CD14-positive monocyte (primary cell): ENCODE measurements around the gene CRADD. TPM values are rescaled to one million over a fixed set of nuclear protein-coding genes. Genes with fewer than 3 reads are reported as not detected.

ENCODE experiments used
- DNase-seq, 3 donors: peaks; one replicate each; pipeline ENCODE4 v3.0.0-alpha.2; 2011 to 2022
- H2AFZ ChIP-seq: 2 replicates; pipeline ENCODE4 v1.6.0; 2012; ENCODE audit warnings: mild to moderate bottlenecking, low read depth, low read length, inconsistent platforms; ENCODE audit not compliant: insufficient read depth, poor library complexity, severe bottlenecking
- H3K27ac ChIP-seq, 2 donors: 1 replicate in 1 of 2; 2 replicates in 1 of 2; pipeline ENCODE4 v1.5.1; 2012 to 2013; ENCODE audit warnings: low read length in 2 of 2, control low read depth in 1 of 2, inconsistent platforms in 1 of 2, low read depth in 1 of 2, mild to moderate bottlenecking in 1 of 2
- H3K27me3 ChIP-seq, 2 donors: one replicate each; pipeline versions ENCODE4 v1.6.0 to v1.6.1; 2011 to 2013; ENCODE audit warnings: low read length in 2 of 2; ENCODE audit not compliant: control insufficient read depth in 2 of 2, insufficient read depth in 2 of 2
- H3K36me3 ChIP-seq, 2 donors: replicated peaks in 1 of 2; 1 replicate in 1 of 2; 2 replicates in 1 of 2; pipeline versions ENCODE4 v1.5.1 to v1.6.1; 2012 to 2013; ENCODE audit warnings: low read length in 2 of 2, control low read depth in 1 of 2, inconsistent platforms in 1 of 2, mild to moderate bottlenecking in 1 of 2; ENCODE audit not compliant: insufficient read depth in 2 of 2, control insufficient read depth in 1 of 2
- H3K4me1 ChIP-seq, 2 donors: 1 replicate in 1 of 2; 2 replicates in 1 of 2; pipeline versions ENCODE4 v1.5.1 to v1.6.1; 2012 to 2013; ENCODE audit warnings: low read length in 2 of 2, control low read depth in 1 of 2, inconsistent platforms in 1 of 2, mild to moderate bottlenecking in 1 of 2, moderate library complexity in 1 of 2; ENCODE audit not compliant: insufficient read depth in 2 of 2, control insufficient read depth in 1 of 2
- H3K4me2 ChIP-seq: replicated peaks from 2 replicates; pipeline ENCODE3; 2012; ENCODE audit warnings: low read length, moderate library complexity, mild to moderate bottlenecking; ENCODE audit not compliant: poor library complexity, severe bottlenecking; ENCODE audit errors: extremely low read depth
- H3K4me3 ChIP-seq, 3 experiments: fragments of 200-600 bp in 1 of 3; sonication (generic) in 1 of 3; replicated peaks in 1 of 3; 1 replicate in 2 of 3; 2 replicates in 1 of 3; pipeline ENCODE4 v1.5.1; 2011 to 2013; ENCODE audit warnings: low read length in 3 of 3, mild to moderate bottlenecking in 3 of 3, control low read depth in 2 of 3, low read depth in 2 of 3, inconsistent platforms in 1 of 3, moderate library complexity in 1 of 3
- H3K79me2 ChIP-seq: 2 replicates; pipeline ENCODE4 v1.6.0; 2012; ENCODE audit warnings: mild to moderate bottlenecking, control low read depth, inconsistent platforms, low read length, moderate library complexity; ENCODE audit not compliant: insufficient read depth
- H3K9ac ChIP-seq: 2 replicates; pipeline ENCODE4 v1.6.0; 2017; ENCODE audit warnings: low read length, mild to moderate bottlenecking; ENCODE audit not compliant: insufficient read depth, poor library complexity, severe bottlenecking
- H3K9me3 ChIP-seq, 2 donors: replicated peaks in 1 of 2; 1 replicate in 1 of 2; 2 replicates in 1 of 2; pipeline versions ENCODE4 v1.5.1 to v1.6.1; 2012 to 2013; ENCODE audit warnings: low read length in 2 of 2, control low read depth in 1 of 2; ENCODE audit not compliant: control insufficient read depth in 1 of 2, insufficient read depth in 1 of 2
- H4K20me1 ChIP-seq: 2 replicates; pipeline ENCODE4 v1.6.0; 2012; ENCODE audit warnings: mild to moderate bottlenecking, low read length, control low read depth, moderate library complexity; ENCODE audit not compliant: insufficient read depth
- H3K27ac Mint-ChIP-seq, 7 donors: one replicate each; pipeline ENCODE4 v1.8.0; 2020; ENCODE audit warnings: mild to moderate bottlenecking in 7 of 7, mixed read lengths in 7 of 7, moderate library complexity in 6 of 7, inconsistent platforms in 2 of 7
- H3K27me3 Mint-ChIP-seq, 3 donors: one replicate each; pipeline ENCODE4 v1.8.0; 2021 to 2022; ENCODE audit warnings: low read depth in 3 of 3, mild to moderate bottlenecking in 3 of 3, mixed read lengths in 3 of 3, moderate library complexity in 3 of 3, inconsistent platforms in 1 of 3
- H3K36me3 Mint-ChIP-seq, 2 donors: one replicate each; pipeline ENCODE4 v1.8.0; 2020; ENCODE audit warnings: mixed read lengths in 2 of 2, inconsistent platforms in 1 of 2, mild to moderate bottlenecking in 1 of 2
- H3K4me1 Mint-ChIP-seq: one replicate; pipeline ENCODE4 v1.8.0; 2020; ENCODE audit warnings: mild to moderate bottlenecking, mixed read lengths
- H3K4me3 Mint-ChIP-seq, 2 donors: one replicate each; pipeline ENCODE4 v1.8.0; 2020; ENCODE audit warnings: mild to moderate bottlenecking in 2 of 2, mixed read lengths in 2 of 2, moderate library complexity in 1 of 2
- H3K9me3 Mint-ChIP-seq, 7 donors: one replicate each; pipeline ENCODE4 v1.8.0; 2020 to 2022; ENCODE audit warnings: mixed read lengths in 7 of 7, mild to moderate bottlenecking in 6 of 7, moderate library complexity in 6 of 7, inconsistent platforms in 2 of 7
- WGBS: methylation state at CpG from one replicate; pipeline ENCODE4 v1.1.5; 2013; ENCODE audit warnings: missing lambda C conversion rate; ENCODE audit not compliant: insufficient coverage; 5-methylcytosine and 5-hydroxymethylcytosine counted together
- intact Hi-C, 2 donors: fragments of 100-400 bp; cut with micrococcal nuclease; formaldehyde crosslinking; loops; one replicate each; pipeline versions ENCODE4 v1.15.0 to v1.15.1; 2023
- polyA plus RNA-seq, 3 donors: library from polyadenylated mRNA; depleted of rRNA in 1 of 3; unstranded in 2 of 3; stranded (reverse) in 1 of 3; fragments of 300-500 nt in 2 of 3; fragments of >200 nt in 1 of 3; fragmentation: Illumina TruSeq in 2 of 3; gene quantifications; 1 replicate in 2 of 3; 2 replicates in 1 of 3; pipeline ENCODE4 v1.2.3, GENCODE V29; 2012 to 2021
- TF ChIP-seq, protein P1 (sequence below): fragments of 200-600 bp; IDR thresholded peaks from one replicate; pipeline ENCODE4 v1.8.0; 2022; ENCODE audit warnings: antibody characterized with exemption, mild to moderate bottlenecking

CRADD gene
- polyA plus RNA-seq, 3 donors: 5.6 to 12.2 (median 11.2) TPM

DNA sequence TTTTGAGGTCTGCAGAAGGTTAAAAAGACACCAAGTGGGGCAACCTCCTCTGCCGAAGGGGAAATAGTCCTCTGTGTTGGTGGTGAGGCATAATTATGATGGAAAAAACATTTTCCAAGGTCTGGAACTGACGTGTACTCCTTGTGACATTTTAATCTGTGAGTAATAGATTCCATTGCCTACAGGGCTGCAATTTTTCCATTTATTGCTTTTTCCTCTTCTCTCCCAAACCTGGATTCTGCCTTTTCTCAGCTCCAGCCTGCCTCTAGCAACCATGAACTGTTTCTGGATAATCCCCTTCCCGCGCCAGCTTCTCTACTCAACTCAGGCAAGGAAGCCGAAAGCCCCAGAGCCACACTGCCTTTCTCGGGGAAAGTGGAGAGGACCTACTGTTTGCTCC, 241.1 kb downstream of the CRADD start:
- no peak overlapping the region for H3K4me3 Mint-ChIP-seq
- Histone ChIP-seq H3K27me3 (no peaks in the 10 kb centered on the region), H3K9me3 (no peaks in the 10 kb centered on the region), H3K4me2 (no peak overlapping the region), H4K20me1 (no peaks in the 10 kb centered on the region), H2AFZ (no peak overlapping the region), H3K36me3 (no peaks in the 10 kb centered on the region), H3K9ac (no peak overlapping the region), H3K27ac (no peak overlapping the region), H3K79me2 (no peaks in the 10 kb centered on the region), H3K4me3 (no peak overlapping the region), H3K4me1 (no peaks in the 10 kb centered on the region)
- intact Hi-C loops: no loop called here
- no peaks in the 10 kb centered on the region for H3K36me3 Mint-ChIP-seq
- TF ChIP-seq, protein P1, sequence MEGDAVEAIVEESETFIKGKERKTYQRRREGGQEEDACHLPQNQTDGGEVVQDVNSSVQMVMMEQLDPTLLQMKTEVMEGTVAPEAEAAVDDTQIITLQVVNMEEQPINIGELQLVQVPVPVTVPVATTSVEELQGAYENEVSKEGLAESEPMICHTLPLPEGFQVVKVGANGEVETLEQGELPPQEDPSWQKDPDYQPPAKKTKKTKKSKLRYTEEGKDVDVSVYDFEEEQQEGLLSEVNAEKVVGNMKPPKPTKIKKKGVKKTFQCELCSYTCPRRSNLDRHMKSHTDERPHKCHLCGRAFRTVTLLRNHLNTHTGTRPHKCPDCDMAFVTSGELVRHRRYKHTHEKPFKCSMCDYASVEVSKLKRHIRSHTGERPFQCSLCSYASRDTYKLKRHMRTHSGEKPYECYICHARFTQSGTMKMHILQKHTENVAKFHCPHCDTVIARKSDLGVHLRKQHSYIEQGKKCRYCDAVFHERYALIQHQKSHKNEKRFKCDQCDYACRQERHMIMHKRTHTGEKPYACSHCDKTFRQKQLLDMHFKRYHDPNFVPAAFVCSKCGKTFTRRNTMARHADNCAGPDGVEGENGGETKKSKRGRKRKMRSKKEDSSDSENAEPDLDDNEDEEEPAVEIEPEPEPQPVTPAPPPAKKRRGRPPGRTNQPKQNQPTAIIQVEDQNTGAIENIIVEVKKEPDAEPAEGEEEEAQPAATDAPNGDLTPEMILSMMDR: no peak
- peaks cover 0 to 4% (median 4%) of the 10 kb centered on the region in 3 donors for H3K27me3 Mint-ChIP-seq
- H3K27ac Mint-ChIP-seq: no peak overlapping the region
- DNase-seq: no peak
- H3K4me1 Mint-ChIP-seq: peaks cover 2% of the 10 kb centered on the region
- WGBS: 96% methylated on average over 4 of the region's 6 CpGs
- peaks cover 0 to 14% (median 6%) of the 10 kb centered on the region in 7 donors for H3K9me3 Mint-ChIP-seq

- intact Hi-C loops: no loop called here
- H3K9ac ChIP-seq: no peak overlapping the region
- H3K79me2 ChIP-seq: no peaks in the 10 kb centered on the region
- H4K20me1 ChIP-seq: no peaks in the 10 kb centered on the region
- no peak overlapping the region for H3K27ac Mint-ChIP-seq
- no peak overlapping the region for H3K4me3 Mint-ChIP-seq
- peaks cover 2% of the 10 kb centered on the region for H3K4me1 Mint-ChIP-seq
- H3K36me3 ChIP-seq: no peaks in the 10 kb centered on the region
- H3K27ac ChIP-seq: no peak overlapping the region
- H3K4me3 ChIP-seq: no peak overlapping the region
- H3K36me3 Mint-ChIP-seq: no peaks in the 10 kb centered on the region
- no peaks in the 10 kb centered on the region for H3K9me3 ChIP-seq
- no peaks in the 10 kb centered on the region for H3K27me3 ChIP-seq
- no peak overlapping the region for H2AFZ ChIP-seq
- no CpG with 5 or more reads among the region's 4 CpGs for WGBS
- no peaks in the 10 kb centered on the region for H3K4me1 ChIP-seq
- no peak for DNase-seq
- H3K4me2 ChIP-seq: no peak overlapping the region
- TF ChIP-seq, protein P1: no peak
- H3K27me3 Mint-ChIP-seq: peaks cover 0 to 4% (median 4%) of the 10 kb centered on the region in 3 donors
- H3K9me3 Mint-ChIP-seq: peaks cover under 1 to 14% (median 8%) of the 10 kb centered on the region in 7 donors
These were observed 241.7 kb downstream of the CRADD start for GRCh38 chr12:93918900-93919299.
